ENCODE measurements around the gene SLC39A3. TPM values are rescaled to one million over a fixed set of nuclear protein-coding genes. Genes with fewer than 3 reads are reported as not detected.

The SLC39A3 gene
- total and polyA plus RNA-seq, 2 of the 8 experiments (the other 6 are each of a cell fraction or from before 2014, with no cell fraction given) = 33.0 to 52.9 TPM

DNA sequence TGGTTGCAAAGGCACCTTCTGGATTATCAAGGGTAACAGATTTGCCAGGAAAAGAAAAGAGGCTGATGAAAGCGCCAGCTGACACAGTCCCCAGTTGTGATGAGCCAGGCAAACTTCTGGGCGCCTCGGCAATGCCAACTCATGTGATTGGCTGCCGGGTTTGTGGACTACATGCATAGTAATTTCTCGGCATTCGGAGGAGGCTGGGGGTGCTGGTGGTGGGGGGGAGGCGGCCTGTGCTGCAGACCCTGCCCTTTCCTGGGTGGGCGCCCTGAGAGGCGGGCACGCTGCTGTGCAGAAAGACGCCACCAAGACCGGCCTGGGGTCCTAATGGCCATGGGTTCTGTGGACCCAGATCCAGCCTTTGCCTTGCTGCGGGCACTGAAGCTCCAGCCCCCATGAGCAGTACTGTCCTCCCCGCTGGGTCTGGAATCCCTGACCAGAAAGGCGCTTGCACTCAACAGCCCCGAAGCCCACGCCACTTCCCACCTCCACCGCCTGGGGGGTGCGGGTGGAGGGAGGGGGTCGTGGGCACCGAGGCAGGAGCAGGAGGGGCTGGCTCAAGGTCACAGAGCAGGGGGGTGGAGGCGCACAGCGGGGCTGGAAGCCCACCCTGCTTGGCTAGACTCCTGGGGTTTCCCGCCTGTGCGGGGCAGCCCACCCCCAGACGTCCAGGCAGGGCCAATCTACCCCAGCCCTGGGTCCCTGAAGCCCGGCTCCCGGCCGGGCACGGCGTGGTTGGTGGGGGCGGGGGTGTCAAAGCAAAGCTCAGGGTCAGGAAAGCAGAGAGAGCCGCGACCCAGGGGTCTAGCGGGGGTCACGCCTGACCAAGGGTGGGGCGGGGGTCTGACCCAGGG, 19.7 kb downstream of the SLC39A3 start (continued):
- TF ChIP-seq, protein P1, sequence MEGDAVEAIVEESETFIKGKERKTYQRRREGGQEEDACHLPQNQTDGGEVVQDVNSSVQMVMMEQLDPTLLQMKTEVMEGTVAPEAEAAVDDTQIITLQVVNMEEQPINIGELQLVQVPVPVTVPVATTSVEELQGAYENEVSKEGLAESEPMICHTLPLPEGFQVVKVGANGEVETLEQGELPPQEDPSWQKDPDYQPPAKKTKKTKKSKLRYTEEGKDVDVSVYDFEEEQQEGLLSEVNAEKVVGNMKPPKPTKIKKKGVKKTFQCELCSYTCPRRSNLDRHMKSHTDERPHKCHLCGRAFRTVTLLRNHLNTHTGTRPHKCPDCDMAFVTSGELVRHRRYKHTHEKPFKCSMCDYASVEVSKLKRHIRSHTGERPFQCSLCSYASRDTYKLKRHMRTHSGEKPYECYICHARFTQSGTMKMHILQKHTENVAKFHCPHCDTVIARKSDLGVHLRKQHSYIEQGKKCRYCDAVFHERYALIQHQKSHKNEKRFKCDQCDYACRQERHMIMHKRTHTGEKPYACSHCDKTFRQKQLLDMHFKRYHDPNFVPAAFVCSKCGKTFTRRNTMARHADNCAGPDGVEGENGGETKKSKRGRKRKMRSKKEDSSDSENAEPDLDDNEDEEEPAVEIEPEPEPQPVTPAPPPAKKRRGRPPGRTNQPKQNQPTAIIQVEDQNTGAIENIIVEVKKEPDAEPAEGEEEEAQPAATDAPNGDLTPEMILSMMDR (IDR thresholded peaks at IDR 0.05; ENCODE audit: control extremely low read depth in 1 of 3, insufficient read depth in 1 of 3, low read depth in 1 of 3, low read length in 3 of 3) = no peak
- TF ChIP-seq NANOG (IDR thresholded peaks at IDR 0.05; ENCODE audit: insufficient read depth, low read depth, low read length, poor library complexity, severe bottlenecking) (no peak), BACH1 (IDR thresholded peaks at IDR 0.05; ENCODE audit: low read length) (0 out of 2 replicates have a peak, but pooled peaks have one; percentile 45), CBX8 (IDR thresholded peaks at IDR 0.05; ENCODE audit: borderline replicate concordance, low read depth, low read length) (no peak), RFX5 (IDR thresholded peaks at IDR 0.05; ENCODE audit: borderline replicate concordance, low read depth, low read length) (no peak), TAF7 (optimal IDR thresholded peaks at IDR 0.05; ENCODE audit: borderline replicate concordance, low read depth, low read length) (no peak), BCL11A (IDR thresholded peaks at IDR 0.05; ENCODE audit: low read depth in 2 of 2, low read length in 2 of 2) (no peak), TEAD4 (IDR thresholded peaks at IDR 0.05; ENCODE audit: low read depth, low read length) (peak; percentile 67; the same call in 1 of the 2 replicates), ZNF274 (IDR thresholded peaks at IDR 0.05; ENCODE audit: borderline replicate concordance, extremely low read depth, low read length) (no peak), EGR1 (IDR thresholded peaks at IDR 0.05; ENCODE audit: borderline replicate concordance, low read depth, low read length) (no peak), TCF12 (IDR thresholded peaks at IDR 0.05; ENCODE audit: low read depth, low read length) (no peak), GTF2F1 (IDR thresholded peaks at IDR 0.05; ENCODE audit: borderline replicate concordance, low read depth, low read length) (no peak), GABPA (IDR thresholded peaks at IDR 0.05; ENCODE audit: borderline replicate concordance, insufficient read depth, low read length) (no peak), SIX5 (IDR thresholded peaks at IDR 0.05; ENCODE audit: low read depth, low read length) (no peak), FOSL1 (IDR thresholded peaks at IDR 0.05; ENCODE audit: insufficient read depth, low read depth, low read length) (no peak), BRCA1 (IDR thresholded peaks at IDR 0.05; ENCODE audit: low read depth, low read length) (no peak), POU5F1 (IDR thresholded peaks at IDR 0.05; ENCODE audit: low read depth, low read length) (no peak), POLR2A (IDR thresholded peaks at IDR 0.05; ENCODE audit: control extremely low read depth in 1 of 2, low read depth in 2 of 2, low read length in 2 of 2) (no peak)
- TF ChIP-seq, protein P2, sequence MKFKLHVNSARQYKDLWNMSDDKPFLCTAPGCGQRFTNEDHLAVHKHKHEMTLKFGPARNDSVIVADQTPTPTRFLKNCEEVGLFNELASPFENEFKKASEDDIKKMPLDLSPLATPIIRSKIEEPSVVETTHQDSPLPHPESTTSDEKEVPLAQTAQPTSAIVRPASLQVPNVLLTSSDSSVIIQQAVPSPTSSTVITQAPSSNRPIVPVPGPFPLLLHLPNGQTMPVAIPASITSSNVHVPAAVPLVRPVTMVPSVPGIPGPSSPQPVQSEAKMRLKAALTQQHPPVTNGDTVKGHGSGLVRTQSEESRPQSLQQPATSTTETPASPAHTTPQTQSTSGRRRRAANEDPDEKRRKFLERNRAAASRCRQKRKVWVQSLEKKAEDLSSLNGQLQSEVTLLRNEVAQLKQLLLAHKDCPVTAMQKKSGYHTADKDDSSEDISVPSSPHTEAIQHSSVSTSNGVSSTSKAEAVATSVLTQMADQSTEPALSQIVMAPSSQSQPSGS (IDR thresholded peaks at IDR 0.05; ENCODE audit: low read length) = no peak
- TF ChIP-seq, protein P3, sequence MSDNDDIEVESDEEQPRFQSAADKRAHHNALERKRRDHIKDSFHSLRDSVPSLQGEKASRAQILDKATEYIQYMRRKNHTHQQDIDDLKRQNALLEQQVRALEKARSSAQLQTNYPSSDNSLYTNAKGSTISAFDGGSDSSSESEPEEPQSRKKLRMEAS (IDR thresholded peaks at IDR 0.05) = no peak

All from H1 (cell line).